HG03457 (cell line): Measurements from ENCODE around the gene MYCL.
"Not testable (repeated sequence)": the region's sequence is repeated elsewhere in the genome, so short reads cannot be mapped to it uniquely, and the experiment has no call there.

ENCODE experiments used
- ATAC-seq: cut with Tn5 transposase; IDR thresholded peaks from one replicate; pipeline ENCODE4 v1.9.1; 2021; ENCODE audit warnings: moderate number of reproducible peaks; ENCODE audit not compliant: unreplicated experiment

MYCL gene

GRCh38 chr1:39892601-39893595, 8.8 kb downstream of the MYCL start:
- no peak for ATAC-seq

- no peak for ATAC-seq
These were observed 10.8 kb downstream of the MYCL start for GRCh38 chr1:39890880-39891279.

DNA sequence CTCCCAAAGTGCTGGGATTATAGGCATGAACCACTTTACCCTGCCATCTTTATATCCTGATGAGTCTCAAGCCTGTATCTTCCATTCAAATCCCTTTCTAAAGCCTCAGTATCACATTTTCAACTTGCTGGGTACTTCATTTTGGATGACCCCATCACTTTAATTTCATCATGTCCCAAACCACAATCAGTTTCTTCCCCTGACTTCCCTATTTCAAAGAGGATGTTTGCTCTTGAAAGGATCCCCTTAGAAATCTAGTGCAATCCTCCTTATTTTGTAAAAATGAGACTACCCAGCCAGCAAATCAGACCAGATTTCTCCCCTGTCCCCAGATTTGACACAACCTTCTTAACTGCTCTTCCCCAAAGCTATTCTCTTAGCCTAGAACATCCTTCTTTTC, 11.4 kb downstream of the MYCL start:
- no peak for ATAC-seq

DNA sequence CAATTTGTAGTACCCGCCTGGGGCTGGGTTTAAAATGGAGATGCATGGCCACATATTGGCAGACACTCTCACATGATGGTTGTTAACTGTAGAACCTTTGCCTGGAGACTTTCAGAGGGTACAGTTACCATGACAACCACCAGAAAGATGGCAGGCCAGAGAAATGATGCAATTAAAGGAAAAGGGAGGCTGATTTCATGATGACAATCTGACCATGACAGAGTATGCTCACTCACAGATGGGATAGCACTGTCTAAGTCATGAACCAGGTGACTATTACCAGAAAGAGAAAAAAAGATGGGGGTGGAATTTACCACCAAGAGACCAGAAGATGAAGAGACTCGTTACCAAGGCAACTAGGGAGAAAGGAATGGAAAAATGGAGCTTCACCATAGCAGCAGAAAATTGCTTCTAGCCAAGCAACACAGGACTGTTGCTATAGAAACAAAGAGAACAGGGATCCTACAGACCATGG, 14.9 kb downstream of the MYCL start:
- no peak for ATAC-seq

DNA sequence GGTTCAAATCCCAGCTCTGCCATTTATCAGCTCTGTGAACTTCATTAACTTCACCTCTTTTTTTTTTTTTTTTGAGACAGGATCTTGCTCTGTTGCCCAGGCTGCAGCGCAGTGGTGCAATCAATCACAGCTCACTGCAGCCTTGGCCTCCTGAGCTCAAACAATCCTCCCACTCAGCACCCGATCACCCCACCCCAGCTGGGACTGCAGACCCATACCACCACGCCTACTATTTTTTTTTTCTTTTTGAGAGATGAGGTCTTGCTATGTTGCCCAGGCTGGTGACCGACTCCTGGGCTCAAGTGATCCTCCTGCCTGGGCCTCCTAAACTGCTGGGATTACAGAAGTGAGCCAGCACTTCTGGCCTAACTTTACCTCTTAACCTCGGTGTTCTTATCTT, 16.2 kb downstream of the MYCL start:
- no peak for ATAC-seq

- no peak for ATAC-seq
These were observed 19.6 kb downstream of the MYCL start for GRCh38 chr1:39882152-39882551.

- no peak for ATAC-seq
These were observed 23.4 kb downstream of the MYCL start for GRCh38 chr1:39877980-39878956.

DNA sequence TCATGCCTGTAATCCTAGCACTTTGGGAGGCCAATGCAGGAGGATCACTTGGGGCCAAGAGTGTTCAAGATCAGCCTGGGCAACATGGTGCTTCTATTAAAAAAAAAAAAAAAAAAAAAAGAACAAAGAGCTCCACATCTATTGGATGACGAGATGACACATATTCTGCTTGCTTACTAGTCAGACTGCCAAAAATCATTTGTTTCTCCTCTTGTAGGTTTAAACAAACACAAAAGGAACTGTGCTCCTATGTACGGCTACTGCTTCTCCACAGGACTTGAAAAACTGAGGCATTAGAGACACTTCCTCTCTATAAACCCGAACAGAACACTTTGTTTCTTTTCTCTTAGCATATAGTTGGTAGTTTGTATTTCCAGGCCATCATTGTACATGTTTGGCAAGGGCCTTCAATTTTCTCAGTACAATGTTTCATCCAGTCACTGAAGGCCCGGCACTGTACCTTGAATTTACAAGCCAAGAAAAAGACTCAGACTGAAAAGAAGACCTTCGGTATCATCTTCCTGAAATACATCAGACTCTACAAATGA, 24.4 kb downstream of the MYCL start:
- ATAC-seq, result no peak

DNA sequence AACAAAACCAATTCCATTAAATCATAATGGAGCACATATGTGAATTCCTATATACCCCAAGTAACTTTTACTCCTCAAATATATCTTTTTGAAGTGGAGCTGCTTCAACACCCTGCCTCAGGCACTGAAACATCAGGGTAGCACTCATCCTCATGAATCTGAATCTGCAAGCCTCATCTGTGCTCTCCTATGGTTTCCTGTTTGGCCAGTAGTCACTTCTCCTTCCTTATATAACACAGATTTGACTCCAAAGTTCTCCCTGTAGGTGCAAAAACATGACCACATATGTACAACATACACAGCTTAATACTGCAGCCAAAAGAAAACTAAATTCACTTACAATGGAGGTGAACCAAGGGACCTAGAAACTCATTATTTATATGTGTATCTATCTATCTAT, 25.6 kb downstream of the MYCL start:
- ATAC-seq, result no peak

DNA sequence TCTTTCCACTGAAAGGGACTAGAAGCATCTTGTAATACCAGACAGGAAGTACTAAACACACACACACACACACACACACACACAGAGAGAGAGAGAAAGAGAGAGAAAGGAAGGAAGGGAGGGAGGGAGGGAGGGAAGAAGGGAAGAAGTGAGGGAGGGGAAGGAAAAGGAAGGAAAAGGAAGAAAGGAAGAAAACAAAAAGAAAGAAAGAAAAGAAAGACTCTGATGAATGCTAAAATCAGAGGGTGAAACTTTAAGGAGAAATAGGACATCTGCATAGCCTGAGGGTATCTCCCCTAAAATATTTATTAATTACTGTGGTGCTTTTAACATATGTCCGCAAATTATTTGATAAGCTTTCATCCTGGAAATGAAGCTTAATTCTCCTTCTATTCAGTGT, 29.0 kb downstream of the MYCL start:
- ATAC-seq, result no peak

GRCh38 chr1:39871796-39872195, 29.9 kb downstream of the MYCL start:
- ATAC-seq, result no peak

- not testable (repeated sequence) for ATAC-seq
These were observed 30.7 kb downstream of the MYCL start for GRCh38 chr1:39871043-39871442.

GRCh38 chr1:39869538-39870112, 32.1 kb downstream of the MYCL start:
- ATAC-seq, result not testable (repeated sequence)

GRCh38 chr1:39866767-39867166, 35.0 kb downstream of the MYCL start:
- no peak for ATAC-seq

GRCh38 chr1:39865762-39866161, 36.0 kb downstream of the MYCL start:
- no peak for ATAC-seq

DNA sequence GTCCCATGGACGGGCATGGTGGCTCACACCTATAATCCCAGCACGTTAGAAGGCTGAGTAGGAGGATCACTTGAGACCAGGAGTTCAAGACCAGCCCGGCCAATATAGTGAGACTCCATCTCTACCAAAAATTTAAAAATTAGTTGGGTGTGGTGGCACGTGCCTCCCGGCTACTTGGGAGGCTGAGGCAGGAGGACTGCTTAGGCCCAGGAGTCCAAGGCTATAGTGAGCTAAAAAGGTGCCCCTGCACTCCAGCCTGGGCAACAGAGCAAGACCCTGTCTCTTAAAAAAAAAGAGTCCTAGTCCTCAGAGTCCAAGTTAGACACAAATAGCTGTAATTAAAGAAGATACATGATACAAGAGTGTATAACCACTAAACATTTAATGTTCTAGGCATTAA, 38.5 kb downstream of the MYCL start:
- ATAC-seq, result no peak

- ATAC-seq, result no peak
These were observed 40.7 kb downstream of the MYCL start for GRCh38 chr1:39861003-39861402.

- no peak for ATAC-seq
These were observed 41.6 kb downstream of the MYCL start for GRCh38 chr1:39859859-39860812.

GRCh38 chr1:39858315-39858714, 43.4 kb downstream of the MYCL start:
- no peak for ATAC-seq
